IPS-18a (cell line): ENCODE data around the gene ALPK1.
"Not testable (repeated sequence)": the region's sequence is repeated elsewhere in the genome, so short reads cannot be mapped to it uniquely, and the experiment has no call there.

Source experiments
- H3K27ac ChIP-seq: one replicate; pipeline ENCODE4 v1.5.1; 2013; ENCODE audit warnings: low read length
- H3K27me3 ChIP-seq: one replicate; pipeline ENCODE4 v1.6.1; 2013; ENCODE audit warnings: mild to moderate bottlenecking, low read length; ENCODE audit not compliant: control insufficient read depth, insufficient read depth
- H3K36me3 ChIP-seq: one replicate; pipeline ENCODE4 v1.6.1; 2013; ENCODE audit warnings: low read depth, low read length; ENCODE audit not compliant: control insufficient read depth
- H3K4me1 ChIP-seq: one replicate; pipeline ENCODE4 v1.6.1; 2013; ENCODE audit warnings: low read depth, low read length; ENCODE audit not compliant: control insufficient read depth
- H3K4me3 ChIP-seq: one replicate; pipeline ENCODE4 v1.5.1; 2013; ENCODE audit warnings: low read length
- H3K9ac ChIP-seq: one replicate; pipeline ENCODE4 v1.6.1; 2013; ENCODE audit warnings: mild to moderate bottlenecking, low read length, moderate library complexity
- H3K9me3 ChIP-seq: one replicate; pipeline ENCODE4 v1.6.1; 2013; ENCODE audit warnings: low read depth, low read length; ENCODE audit not compliant: control insufficient read depth

ALPK1 gene

GRCh38 chr4:112442226-112442625 lies 145.1 kb downstream of the ALPK1 start:
- not testable (repeated sequence) for H3K36me3 ChIP-seq, H3K9ac ChIP-seq, H3K27me3 ChIP-seq, H3K9me3 ChIP-seq, H3K4me1 ChIP-seq, H3K27ac ChIP-seq, H3K4me3 ChIP-seq

GRCh38 chr4:112448306-112449132 lies 151.3 kb downstream of the ALPK1 start:
- peaks cover 4% of the 10 kb centered on the region for H3K9me3 ChIP-seq
- no peaks in the 10 kb centered on the region for H3K36me3 ChIP-seq
- H3K27ac ChIP-seq: no peak overlapping the region
- H3K4me1 ChIP-seq: peaks cover 18% of the 10 kb centered on the region
- H3K27me3 ChIP-seq: no peaks in the 10 kb centered on the region
- H3K9ac ChIP-seq: no peak overlapping the region
- no peak overlapping the region for H3K4me3 ChIP-seq

GRCh38 chr4:112449708-112450107 lies 152.5 kb downstream of the ALPK1 start:
- Histone ChIP-seq H3K9ac (no peak overlapping the region), H3K27ac (no peak overlapping the region)

GRCh38 chr4:112451104-112451503 lies 153.9 kb downstream of the ALPK1 start:
- Histone ChIP-seq H3K27me3 (no peaks in the 10 kb centered on the region), H3K36me3 (no peaks in the 10 kb centered on the region), H3K4me3 (no peak overlapping the region), H3K9ac (no peak overlapping the region), H3K4me1 (peaks cover 25% of the 10 kb centered on the region), H3K9me3 (no peaks in the 10 kb centered on the region), H3K27ac (no peak overlapping the region)

More at GRCh38 chr4:112449708-112450107, 152.5 kb downstream of the ALPK1 start:
- H3K9me3 ChIP-seq: peaks cover 4% of the 10 kb centered on the region
- no peaks in the 10 kb centered on the region for H3K36me3 ChIP-seq
- peaks cover 25% of the 10 kb centered on the region for H3K4me1 ChIP-seq
- no peak overlapping the region for H3K4me3 ChIP-seq
- H3K27me3 ChIP-seq: no peaks in the 10 kb centered on the region

GRCh38 chr4:112451831-112452230 lies 154.7 kb downstream of the ALPK1 start:
- H3K27ac ChIP-seq: no peak overlapping the region
- H3K36me3 ChIP-seq: no peaks in the 10 kb centered on the region
- H3K4me1 ChIP-seq: peaks cover 25% of the 10 kb centered on the region
- H3K4me3 ChIP-seq: no peak overlapping the region
- H3K9ac ChIP-seq: no peak overlapping the region
- H3K27me3 ChIP-seq: no peaks in the 10 kb centered on the region
- H3K9me3 ChIP-seq: no peaks in the 10 kb centered on the region

GRCh38 chr4:112453321-112453720 lies 156.2 kb downstream of the ALPK1 start:
- no peaks in the 10 kb centered on the region for H3K27me3 ChIP-seq
- no peak overlapping the region for H3K9ac ChIP-seq
- H3K9me3 ChIP-seq: no peaks in the 10 kb centered on the region
- H3K27ac ChIP-seq: no peak overlapping the region
- H3K4me3 ChIP-seq: no peak overlapping the region
- H3K4me1 ChIP-seq: peaks cover 25% of the 10 kb centered on the region
- H3K36me3 ChIP-seq: no peaks in the 10 kb centered on the region

- H3K9me3 ChIP-seq: no peaks in the 10 kb centered on the region
- H3K9ac ChIP-seq: no peak overlapping the region
- no peaks in the 10 kb centered on the region for H3K27me3 ChIP-seq
- H3K36me3 ChIP-seq: no peaks in the 10 kb centered on the region
- no peaks in the 10 kb centered on the region for H3K4me1 ChIP-seq
- no peak overlapping the region for H3K4me3 ChIP-seq
- no peak overlapping the region for H3K27ac ChIP-seq
These were observed 175.1 kb downstream of the ALPK1 start for GRCh38 chr4:112472318-112472717.

- Histone ChIP-seq H3K27ac (no peak overlapping the region), H3K4me1 (no peaks in the 10 kb centered on the region), H3K36me3 (no peaks in the 10 kb centered on the region), H3K9ac (no peak overlapping the region), H3K27me3 (no peaks in the 10 kb centered on the region), H3K9me3 (no peaks in the 10 kb centered on the region), H3K4me3 (no peak overlapping the region)
These were observed 176.8 kb downstream of the ALPK1 start for GRCh38 chr4:112473985-112474384.

- Histone ChIP-seq H3K4me3 (no peak overlapping the region), H3K27me3 (no peaks in the 10 kb centered on the region), H3K36me3 (no peaks in the 10 kb centered on the region), H3K27ac (no peak overlapping the region), H3K4me1 (no peaks in the 10 kb centered on the region), H3K9ac (no peak overlapping the region), H3K9me3 (no peaks in the 10 kb centered on the region)
These were observed 188.8 kb downstream of the ALPK1 start for GRCh38 chr4:112485930-112486329.

GRCh38 chr4:112490808-112491207 lies 193.6 kb downstream of the ALPK1 start:
- H3K27ac ChIP-seq, H3K9ac ChIP-seq, H3K9me3 ChIP-seq, H3K4me1 ChIP-seq, H3K36me3 ChIP-seq, H3K27me3 ChIP-seq, H3K4me3 ChIP-seq: not testable (repeated sequence)
